Right ventricle myocardium inferior (tissue), 1 donor: ENCODE results near the gene TCF21. TPM values are rescaled to one million over a fixed set of nuclear protein-coding genes. Genes with fewer than 3 reads are reported as not detected.
"Not testable (repeated sequence)": the region's sequence is repeated elsewhere in the genome, so short reads cannot be mapped to it uniquely, and the experiment has no call there.

ENCODE experiments used
- ATAC-seq: fragments of 200-7000 bp; cut with Tn5 transposase; one replicate; pipeline ENCODE4 v1.9.1; 2020; ENCODE audit warnings: mild to moderate bottlenecking, moderate library complexity
- DNase-seq: peaks from one replicate; pipeline ENCODE4 v3.0.0; 2021; ENCODE audit errors: missing footprints
- intact Hi-C: fragments of 100-400 bp; cut with DNase I; formaldehyde crosslinking; loops from one replicate; pipeline ENCODE4 v1.11.0; 2022
- long read RNA-seq: library from polyadenylated mRNA; unstranded; transcript quantifications from one replicate; pipeline ENCODE4 v2.0.0, GENCODE V29; 2021
- total RNA-seq: library from RNA; stranded (reverse); fragmentation: NEBNext Ultra II Directional; extraction: Animal tissue kit (Norgen Biotek cat#: 25700); gene quantifications from one replicate; pipeline ENCODE4 v1.2.1, GENCODE V29; 2021
- donor health status: DM: no; HTN: yes; CAD: no; lungs with severe emphysema.

The TCF21 gene
- 5.2 TPM for total RNA-seq
- long read RNA-seq, full-length matches to known transcripts: 6 of 6 reads
- long read RNA-seq, partial matches to known transcripts: 0 of 6 reads
- long read RNA-seq, other reads (novel, unspliced or antisense): 0 of 6 reads

GRCh38 chr6:133888929-133889556 is at the start of gene TCF21:
Gene TCF21 (plus strand): TSS chr6:133889113. CDS start chr6:133889398, 285 bp downstream.
- intact Hi-C loops: no loop called here
- ATAC-seq (peak; percentile 91), DNase-seq (no peak)

- ATAC-seq (no peak), DNase-seq (no peak)
- intact Hi-C loops: no loop called here
Observed at GRCh38 chr6:133841176-133841575, 47.7 kb upstream of the TCF21 start.

- intact Hi-C loops: no loop called here
- DNase-seq (no peak), ATAC-seq (no peak)
Observed at GRCh38 chr6:133843098-133843497, 45.8 kb upstream of the TCF21 start.

GRCh38 chr6:133844709-133845108 is 44.2 kb upstream of the TCF21 start:
- intact Hi-C loops: no loop called here
- ATAC-seq: no peak
- no peak for DNase-seq

- intact Hi-C loops: no loop called here
- DNase-seq: no peak
- ATAC-seq: no peak
Observed at GRCh38 chr6:133854041-133854363, 34.9 kb upstream of the TCF21 start.

GRCh38 chr6:133854364-133855275 is 34.3 kb upstream of the TCF21 start:
- ATAC-seq (no peak), DNase-seq (no peak)
- intact Hi-C loops: no loop called here

GRCh38 chr6:133855276-133855990 is 33.5 kb upstream of the TCF21 start:
- ATAC-seq (no peak), DNase-seq (no peak)
- intact Hi-C loops: no loop called here

GRCh38 chr6:133855991-133856370 is 32.9 kb upstream of the TCF21 start:
- no peak for DNase-seq
- ATAC-seq: no peak
- intact Hi-C loops: no loop called here

- DNase-seq: no peak
- ATAC-seq: no peak
- intact Hi-C loops: no loop called here
Observed at GRCh38 chr6:133856911-133857310, 32.0 kb upstream of the TCF21 start.

- DNase-seq: no peak
- intact Hi-C loops: no loop called here
Observed at GRCh38 chr6:133857696-133858095, 31.2 kb upstream of the TCF21 start.

GRCh38 chr6:133861337-133861736 is 27.6 kb upstream of the TCF21 start:
- ATAC-seq, DNase-seq, intact Hi-C loops: not testable (repeated sequence)

More at GRCh38 chr6:133857696-133858095, 31.2 kb upstream of the TCF21 start:
- ATAC-seq: no peak

GRCh38 chr6:133863228-133863627 is 25.7 kb upstream of the TCF21 start:
- ATAC-seq: no peak
- intact Hi-C loops: no loop called here

GRCh38 chr6:133865680-133866079 is 23.2 kb upstream of the TCF21 start:
- DNase-seq: no peak
- ATAC-seq: no peak
- intact Hi-C loops: no loop called here

More at GRCh38 chr6:133863228-133863627, 25.7 kb upstream of the TCF21 start:
- no peak for DNase-seq

- DNase-seq (no peak), ATAC-seq (no peak)
- intact Hi-C loops: no loop called here
Observed at GRCh38 chr6:133871131-133871530, 17.8 kb upstream of the TCF21 start.

- DNase-seq: no peak
- intact Hi-C loops: no loop called here
- no peak for ATAC-seq
Observed at GRCh38 chr6:133873538-133873937, 15.4 kb upstream of the TCF21 start.

- no peak for ATAC-seq
- intact Hi-C loops: no loop called here
Observed at GRCh38 chr6:133877116-133877515, 11.8 kb upstream of the TCF21 start.

GRCh38 chr6:133880006-133880405 is 8.9 kb upstream of the TCF21 start:
- intact Hi-C loops: no loop called here
- ATAC-seq: no peak
- no peak for DNase-seq

More at GRCh38 chr6:133877116-133877515, 11.8 kb upstream of the TCF21 start:
- DNase-seq: no peak

- intact Hi-C loops: no loop called here
- no peak for ATAC-seq
- DNase-seq: no peak
Observed at GRCh38 chr6:133880896-133881295, 8.0 kb upstream of the TCF21 start.

GRCh38 chr6:133886104-133886775 is 2.7 kb upstream of the TCF21 start:
- intact Hi-C loops: no loop called here
- no peak for DNase-seq
- ATAC-seq: no peak
